SHP77 treated with DMSO at 0.1 percent for 48 hours (cell line): ENCODE data around the gene IL32.

Experiments
- DNase-seq: peaks from one replicate; lab custom pipeline; 2025; lab: John Stamatoyannopoulos, UW

IL32 gene

GRCh38 chr16:3091551-3091950 lies 26.1 kb downstream of the IL32 start:
- DNase-seq: no peak

DNA sequence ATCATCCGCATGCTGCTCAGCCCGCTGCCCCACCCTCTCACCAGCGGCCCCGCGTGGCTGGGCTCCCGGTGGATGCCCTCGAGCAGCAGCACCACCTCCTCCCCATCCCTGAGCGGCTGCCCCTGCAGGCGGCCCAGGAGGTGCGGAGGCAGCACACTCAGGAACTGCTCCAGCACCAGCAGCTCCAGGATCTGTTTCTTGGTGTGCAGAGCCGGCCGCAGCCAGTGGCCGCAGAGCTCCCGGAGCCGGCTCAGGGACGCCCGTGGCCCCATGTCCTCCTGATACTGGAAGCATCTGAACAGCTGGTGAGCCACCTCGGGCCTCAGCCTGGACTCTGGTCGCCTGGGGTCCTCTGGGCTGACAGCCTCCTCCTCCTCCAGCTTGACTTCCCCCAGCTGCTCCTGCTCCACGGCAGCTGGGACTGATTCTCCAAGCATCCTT lies 27.1 kb downstream of the IL32 start:
- no peak for DNase-seq

GRCh38 chr16:3094289-3095027 lies 29.0 kb downstream of the IL32 start:
- no peak for DNase-seq

- no peak for DNase-seq
These were observed 30.4 kb downstream of the IL32 start for GRCh38 chr16:3095869-3096268.

GRCh38 chr16:3096362-3096761 lies 30.9 kb downstream of the IL32 start:
- DNase-seq: no peak

GRCh38 chr16:3097266-3097665 lies 31.8 kb downstream of the IL32 start:
- DNase-seq: no peak

DNA sequence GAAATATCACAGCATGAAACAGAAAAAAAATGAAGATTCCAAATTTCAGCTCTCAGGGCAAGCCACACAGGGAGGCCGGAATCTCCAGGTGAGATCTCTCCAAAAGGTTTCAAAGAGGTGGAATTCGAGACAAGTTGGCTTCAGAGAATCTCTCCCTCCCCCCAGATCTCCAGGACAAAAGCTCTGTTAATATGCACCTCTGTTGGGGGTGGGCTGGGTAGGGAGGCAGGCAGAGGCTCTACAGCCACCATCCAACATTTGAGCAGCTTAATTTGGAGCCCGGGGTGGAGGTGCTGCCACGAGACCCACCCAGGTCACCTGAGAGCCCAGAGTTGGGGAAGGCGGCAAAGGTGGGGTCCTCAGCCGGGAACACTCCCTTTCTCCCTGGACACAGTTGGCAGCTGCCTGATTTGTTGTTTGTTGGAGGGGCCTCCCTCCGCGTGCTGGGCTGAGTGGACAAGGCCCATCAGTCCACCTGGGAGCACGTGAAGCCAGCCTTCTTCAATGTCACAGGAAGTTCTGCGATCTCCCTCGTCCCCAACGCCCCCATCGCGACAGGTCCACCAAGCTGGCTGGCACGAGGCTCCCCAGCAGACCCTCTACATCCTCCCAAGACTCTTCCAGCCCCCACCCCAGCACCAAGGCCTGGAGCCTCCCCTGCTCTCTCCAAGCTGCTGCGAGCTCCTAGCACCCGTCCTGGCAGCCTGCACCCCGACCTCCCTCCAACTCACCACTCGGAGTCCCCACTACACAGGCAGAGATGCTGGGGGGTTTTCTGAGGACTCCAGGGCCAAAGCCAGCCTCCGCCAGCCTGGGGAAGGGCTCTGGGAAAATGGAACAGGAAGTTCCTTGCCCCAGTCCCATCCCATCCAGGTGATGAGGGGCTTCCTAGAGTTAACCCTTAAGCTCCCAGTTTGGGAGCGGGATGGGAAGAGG lies 33.3 kb downstream of the IL32 start, which contains the start of gene ZSCAN10:
Gene ZSCAN10 (minus strand): TSS at position 836 of the 936 bp plus-strand sequence. CDS start 6,357 bp downstream, outside the sequence.
- DNase-seq: no peak

DNA sequence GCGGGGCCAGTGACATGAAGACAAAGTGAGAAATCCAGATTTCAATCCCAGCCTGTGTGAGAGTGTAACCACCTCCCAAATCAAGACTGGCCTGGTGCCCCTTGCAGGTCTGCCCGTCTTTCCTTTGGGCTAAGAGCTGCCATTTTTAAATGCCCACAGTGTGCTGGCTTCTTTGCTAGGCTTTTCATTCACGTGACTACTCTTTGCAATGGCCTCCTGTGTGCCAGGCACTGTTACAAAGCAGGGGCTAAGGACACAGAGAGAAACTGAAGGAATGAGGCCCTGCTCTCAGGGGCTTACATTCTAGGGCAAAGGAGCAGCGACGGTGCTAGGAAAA lies 33.9 kb downstream of the IL32 start:
- DNase-seq: no peak

DNA sequence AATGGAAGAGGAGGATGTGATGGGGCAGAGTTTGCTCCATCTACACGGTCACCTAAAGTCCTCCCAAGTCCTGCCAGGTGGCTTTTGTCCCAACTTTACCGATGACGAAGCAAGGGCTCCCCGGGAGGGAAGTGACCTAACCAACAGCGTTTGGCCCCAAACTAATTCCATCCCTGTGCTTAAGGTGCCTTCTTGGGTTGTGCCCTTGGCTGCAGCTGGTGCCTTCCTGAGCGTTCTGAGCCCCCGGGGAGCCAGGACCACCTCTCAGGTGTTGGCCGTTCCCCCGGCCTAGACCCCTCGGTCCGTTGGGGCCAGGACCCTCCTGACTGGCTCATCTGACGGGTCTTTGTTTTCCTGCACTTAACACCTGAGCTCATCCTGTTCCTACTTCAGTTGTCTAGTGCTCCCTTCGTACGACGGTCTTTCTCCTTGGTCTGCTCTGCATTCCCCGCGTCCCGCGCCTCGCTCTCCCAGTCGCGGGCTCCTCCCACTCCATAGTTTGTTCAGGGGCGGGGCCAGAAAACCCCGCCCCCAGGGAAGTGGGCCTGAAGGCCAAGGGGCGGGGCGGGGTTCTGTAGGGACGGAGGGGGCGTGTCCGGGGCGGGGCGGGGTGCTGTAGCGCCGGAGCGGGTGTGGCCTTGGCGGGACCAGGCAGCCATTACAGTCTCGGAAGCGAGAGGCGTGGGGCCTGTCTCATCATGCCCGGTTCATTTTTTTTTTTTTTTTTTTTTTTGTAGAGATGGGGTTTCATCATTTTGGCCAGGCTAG lies 34.5 kb downstream of the IL32 start:
- peak; percentile 52 for DNase-seq

GRCh38 chr16:3101018-3101840 lies 35.8 kb downstream of the IL32 start:
- peak; percentile 24 for DNase-seq

DNA sequence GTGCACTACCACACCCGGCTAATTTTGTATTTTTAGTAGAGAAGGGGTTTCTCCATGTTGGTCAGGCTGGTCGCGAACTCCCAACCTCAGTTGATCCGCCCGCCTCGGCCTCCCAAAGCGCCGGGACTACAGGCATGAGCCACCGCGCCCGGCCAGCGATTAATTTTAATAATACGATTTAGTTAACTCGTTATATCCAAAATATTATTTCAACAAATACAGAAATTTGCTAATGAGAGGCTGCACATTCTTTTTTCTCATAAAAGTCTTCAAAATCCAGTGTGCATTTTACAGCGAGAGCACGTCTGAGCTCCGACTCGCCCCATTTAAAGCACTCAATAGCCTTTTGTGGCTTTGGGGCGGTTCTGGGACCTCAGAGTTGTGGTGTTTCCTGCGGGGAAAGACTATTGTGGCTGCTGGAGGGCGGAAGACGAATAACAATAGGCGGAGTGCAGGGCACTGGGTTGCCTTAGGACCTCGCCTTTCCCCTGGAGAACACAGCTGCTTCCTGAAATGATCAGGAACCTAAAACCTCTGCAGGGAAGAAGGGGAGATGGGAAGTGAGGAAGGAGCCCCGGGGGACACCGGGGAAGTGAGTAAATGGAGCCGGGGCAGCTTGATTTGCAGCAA lies 36.5 kb downstream of the IL32 start:
- DNase-seq: no peak

GRCh38 chr16:3106205-3106928 lies 40.9 kb downstream of the IL32 start:
- peak; percentile 69 for DNase-seq

DNA sequence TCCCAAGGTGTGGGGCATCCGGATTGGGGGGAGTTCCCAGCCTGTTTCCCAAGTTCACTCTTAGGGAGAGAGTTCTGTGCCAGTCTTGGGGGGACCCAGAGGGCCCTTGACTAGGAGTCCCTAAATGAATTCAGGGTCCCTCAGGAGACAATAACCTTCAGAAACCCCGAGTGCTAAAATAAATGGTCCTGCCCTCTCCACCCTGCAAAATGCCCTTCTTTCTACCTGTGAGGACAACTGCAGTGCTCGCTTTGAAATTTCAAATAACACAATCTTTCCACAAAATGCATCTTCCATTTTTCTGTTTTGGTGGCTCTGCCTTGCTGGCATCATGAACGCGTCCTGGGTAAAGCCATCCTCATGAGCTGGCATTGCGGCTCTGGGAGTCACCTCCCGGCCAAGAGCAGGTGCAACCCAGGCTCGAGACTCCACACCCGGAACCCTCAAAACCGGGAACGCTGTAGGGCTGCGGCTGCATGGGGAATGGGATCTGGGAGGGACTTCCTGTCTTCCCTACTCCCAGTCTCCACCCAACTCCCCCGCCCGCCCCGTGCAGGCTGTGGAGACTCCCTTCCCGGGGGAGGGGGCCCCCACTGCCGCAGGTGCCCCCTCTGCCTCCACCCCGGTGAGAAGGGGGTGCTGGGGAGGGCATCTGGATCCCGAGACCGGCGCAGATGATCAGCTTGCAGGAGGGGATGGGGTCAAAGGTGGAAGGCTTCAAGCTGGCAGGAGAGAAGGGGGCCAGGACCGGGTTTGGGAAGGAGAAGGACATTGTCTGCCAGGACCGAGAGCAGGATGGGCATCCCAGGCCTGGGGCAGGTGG lies 46.8 kb downstream of the IL32 start, which contains the start of gene ZNF205:
Gene ZNF205 (plus strand): TSS at position 529 of the 823 bp plus-strand sequence. CDS start 845 bp downstream, outside the sequence.
- DNase-seq: no peak

- DNase-seq: no peak
These were observed 47.6 kb downstream of the IL32 start for GRCh38 chr16:3112881-3113574.

DNA sequence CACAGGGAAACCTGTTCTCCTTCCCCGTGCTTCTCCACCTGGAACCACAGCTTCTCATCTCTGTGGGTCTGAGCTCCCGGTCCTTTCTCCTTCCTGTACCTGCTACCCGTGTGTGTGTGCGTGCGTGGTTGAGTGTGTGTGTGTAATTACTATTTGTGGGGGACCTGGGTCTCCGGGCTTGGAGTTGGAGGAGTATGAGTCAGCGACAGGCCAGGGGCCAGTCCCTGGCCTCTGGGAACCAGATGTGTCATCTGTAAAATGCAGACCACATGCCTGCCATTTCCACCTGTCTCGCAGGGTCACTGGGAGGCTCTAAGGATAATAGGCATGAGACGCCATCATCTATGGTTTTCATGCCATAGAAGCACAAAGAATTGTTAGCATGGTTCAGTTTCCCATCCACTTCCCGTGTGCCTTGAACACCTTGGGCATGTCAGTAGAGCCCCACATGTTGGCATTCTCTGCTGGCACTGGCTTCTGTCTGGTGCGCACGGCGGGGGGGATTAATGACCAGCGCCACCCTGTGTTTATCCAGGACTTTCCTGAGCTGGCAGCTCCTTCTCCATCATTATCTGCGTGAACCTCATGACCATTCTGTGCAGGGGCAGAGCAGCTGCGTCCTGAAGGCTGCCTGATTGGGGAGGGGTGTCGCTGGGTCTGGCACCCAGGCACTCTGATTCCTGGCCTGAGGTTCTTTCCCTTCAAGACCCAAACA lies 48.5 kb downstream of the IL32 start:
- no peak for DNase-seq

DNA sequence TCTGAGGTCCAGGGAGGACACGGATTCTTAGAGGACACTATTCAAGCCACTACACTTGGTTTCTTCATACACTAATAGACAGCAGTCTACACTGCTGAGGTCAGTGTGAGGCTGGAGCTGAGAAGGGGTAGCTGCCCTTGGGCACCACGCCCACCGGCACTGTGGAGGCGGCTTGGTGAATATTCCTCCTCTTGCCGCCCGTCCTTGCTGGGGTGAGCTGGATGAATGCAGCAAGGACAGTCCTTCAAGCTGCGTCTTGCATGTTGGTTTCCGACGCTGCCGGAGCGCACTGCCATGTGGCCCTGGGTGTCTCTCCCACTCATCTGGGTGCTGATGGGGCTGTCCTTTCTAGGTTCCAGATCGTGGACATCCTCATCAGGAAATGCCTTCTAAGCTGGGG lies 49.6 kb downstream of the IL32 start:
- DNase-seq: no peak

DNA sequence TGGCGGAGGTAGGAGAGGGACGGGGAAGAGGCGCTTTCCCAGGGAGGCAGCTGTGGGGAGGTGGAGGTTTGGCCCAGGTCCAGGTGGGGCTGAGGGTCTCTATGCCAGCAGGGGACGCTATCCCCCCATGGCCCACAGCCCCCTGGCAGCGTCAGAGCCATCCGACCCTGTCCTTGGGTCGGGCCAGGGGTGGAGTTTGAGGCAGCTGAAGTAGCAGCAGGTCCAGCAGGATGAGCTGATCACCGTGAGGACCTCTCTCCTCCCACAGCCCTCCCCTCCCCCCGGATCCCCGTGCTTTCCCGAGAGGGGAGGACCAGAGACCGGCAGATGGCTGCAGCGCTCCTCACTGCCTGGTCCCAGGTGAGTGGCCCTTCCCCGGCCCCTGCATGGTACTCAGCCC lies 50.1 kb downstream of the IL32 start:
- DNase-seq: no peak

DNA sequence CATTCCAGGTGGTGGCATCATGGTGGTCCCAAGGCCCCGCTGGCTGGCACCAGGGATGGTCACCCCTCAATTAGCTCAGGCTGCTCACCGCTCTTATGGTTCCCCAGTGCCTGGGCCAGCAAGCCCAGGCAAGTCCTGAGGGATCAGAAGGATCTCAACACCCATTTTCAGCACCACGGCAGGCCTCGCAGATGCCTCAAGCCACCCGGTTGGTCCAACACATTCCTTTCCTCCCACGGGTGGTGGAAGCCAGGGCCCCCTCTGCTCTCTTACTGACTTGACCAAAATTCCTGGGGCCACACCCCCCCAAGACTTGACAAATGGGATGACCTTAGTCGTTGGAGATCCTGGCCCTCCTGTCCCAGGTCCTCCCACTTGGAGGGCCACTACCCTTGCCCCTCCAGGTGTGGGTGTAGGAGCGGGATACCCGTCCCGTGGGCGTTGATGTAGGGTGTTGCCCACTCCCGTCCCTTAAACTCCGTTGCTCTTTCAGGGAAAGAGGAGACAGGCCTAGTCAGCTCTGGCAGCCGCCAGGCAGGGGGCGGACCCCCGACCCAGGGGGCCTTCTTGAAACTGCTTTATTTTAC lies 52.9 kb downstream of the IL32 start:
- DNase-seq: no peak
